Measurements from ENCODE around the gene OGDH. TPM values are rescaled to one million over a fixed set of nuclear protein-coding genes. Genes with fewer than 3 reads are reported as not detected.

The OGDH gene
- total and polyA plus RNA-seq, 2 of the 4 experiments (the other 2 are of a cell fraction): 47.4 to 56.5 TPM

GRCh38 chr7:44754802-44755697, 148.6 kb downstream of the OGDH start:
- H4K20me1 ChIP-seq (ENCODE audit: insufficient read depth, low read length): peaks cover 37% of the 10 kb centered on the region
- TF ChIP-seq CEBPB (IDR thresholded peaks at IDR 0.05; ENCODE audit: low read depth, low read length) (no peak), CHD1 (IDR thresholded peaks at IDR 0.05; ENCODE audit: low read depth, low read length) (no peak), POLR2A (IDR thresholded peaks at IDR 0.05; ENCODE audit: low read depth, low read length) (no peak), RCOR1 (IDR thresholded peaks at IDR 0.05; ENCODE audit: insufficient replicate concordance, low read length) (no peak), NFE2L2 (IDR thresholded peaks at IDR 0.05; ENCODE audit: low read depth, low read length) (no peak), CTCF (conservative IDR thresholded peaks at IDR 0.05; ENCODE audit: low read depth, low read length) (no peak), RAD21 (IDR thresholded peaks at IDR 0.05; ENCODE audit: low read length) (no peak), RFX5 (IDR thresholded peaks at IDR 0.05; ENCODE audit: low read depth, low read length) (no peak), SMC3 (IDR thresholded peaks at IDR 0.05; ENCODE audit: low read depth, low read length) (no peak), MAFK (IDR thresholded peaks at IDR 0.05; ENCODE audit: low read depth, low read length) (no peak), FOS (IDR thresholded peaks at IDR 0.05; ENCODE audit: low read depth, low read length) (no peak), MXI1 (IDR thresholded peaks at IDR 0.05; ENCODE audit: borderline replicate concordance, low read depth, low read length) (no peak), BHLHE40 (IDR thresholded peaks at IDR 0.05; ENCODE audit: low read depth, low read length) (no peak)
- intact Hi-C loops (cut with micrococcal nuclease) (loop anchor here (5.0 kb wide), 1 partner anchor 168 kb away; no protein-coding TSS in a partner anchor), dilution Hi-C loops (cut with HindIII; ENCODE audit: low sequenced_read_pairs, unreplicated experiment) (no loop called here), in situ Hi-C loops (cut with MboI; ENCODE audit: low sequenced_read_pairs) (no loop called here)
- H2AK9ac ChIP-seq (replicated peaks; ENCODE audit: low read depth, low read length, poor library complexity): peak overlapping the region; percentile 51
- H2AK5ac ChIP-seq (ENCODE audit: low read depth, low read length): 0 out of 2 replicates have a peak overlapping the region, but pooled peaks have one; percentile 62
- peaks cover 27 to 80% of the 10 kb centered on the region in 2 experiments for H3K79me1 ChIP-seq (ENCODE audit: low read depth in 1 of 2, low read length in 2 of 2)
- H3K4me2 ChIP-seq (ENCODE audit: low read depth, low read length): no peak overlapping the region
- CTCF ChIA-PET: no interaction called here
- H3K9me3 ChIP-seq (ENCODE audit: control insufficient read depth, insufficient read depth, low read length): no peaks in the 10 kb centered on the region
- WGBS, 2 experiments (ENCODE audit: extremely low coverage in 2 of 2, insufficient read length in 1 of 2): 98% methylated on average over 6 of the region's 11 CpGs; no CpG with 5 or more reads in 1 of the 2 experiments
- no peak overlapping the region for H4K5ac ChIP-seq (ENCODE audit: low read depth, low read length)
- no TSS peak for BruUV-seq (replicated peaks)
- ATAC-seq (ENCODE audit: low read depth) (no peak), DNase-seq (no peak)
- peak overlapping the region; percentile 46 for H2AFZ ChIP-seq (replicated peaks; ENCODE audit: low read length, poor library complexity)
- no peak overlapping the region; the same call in 1 of the 2 replicates for H3K23ac ChIP-seq (ENCODE audit: low read depth, low read length)
- peak overlapping the region; percentile 7 for H2BK5ac ChIP-seq (ENCODE audit: low read depth, low read length, poor library complexity, severe bottlenecking)
- H2BK120ac ChIP-seq (ENCODE audit: low read depth, low read length): no peak overlapping the region
- peaks cover 22% of the 10 kb centered on the region for H3K4me1 ChIP-seq (ENCODE audit: control insufficient read depth, insufficient read depth, low read length)
- no peak overlapping the region for H3K9ac ChIP-seq (ENCODE audit: low read depth, low read length)
- H3K18ac ChIP-seq (ENCODE audit: low read depth, low read length): no peak overlapping the region
- POLR2A ChIA-PET (ENCODE audit: unreplicated experiment): no interaction called here
- no peak overlapping the region for H3K27ac ChIP-seq (ENCODE audit: insufficient read depth, low read length)
- peaks cover 33% of the 10 kb centered on the region for H3K36me3 ChIP-seq (ENCODE audit: control insufficient read depth, insufficient read depth, low read length)
- 0 out of 4 replicates have a peak overlapping the region, but pooled peaks of 1 of the 2 experiments have one; percentile 10 for H4K8ac ChIP-seq (ENCODE audit: low read depth in 2 of 2, low read length in 2 of 2)
- no peak overlapping the region for H3K14ac ChIP-seq (replicated peaks; ENCODE audit: low read depth, low read length)
- 0 out of 2 replicates have a peak overlapping the region, but pooled peaks have one; percentile 5 for H4K91ac ChIP-seq (ENCODE audit: insufficient read depth, low read depth, low read length)
- no peak overlapping the region for H2BK15ac ChIP-seq (ENCODE audit: low read depth, low read length)
- H2BK20ac ChIP-seq (ENCODE audit: low read depth, low read length): no peak overlapping the region
- H3K56ac ChIP-seq (ENCODE audit: extremely low read depth, insufficient read depth, low read length): no peak overlapping the region
- H3K4ac ChIP-seq (ENCODE audit: low read depth, low read length): peak overlapping the region; percentile 22; the same call in 1 of the 2 replicates
- no peak overlapping the region for H3K4me3 ChIP-seq (ENCODE audit: insufficient read depth, low read depth, low read length)
- H3K27me3 ChIP-seq (ENCODE audit: control insufficient read depth, insufficient read depth, low read length): no peaks in the 10 kb centered on the region
- peaks cover 12% of the 10 kb centered on the region for H3K9me1 ChIP-seq (ENCODE audit: insufficient read depth, low read length)

All from IMR-90 (cell line).